HL-60 (cell line): ENCODE measurements around the gene FARP1.

Source experiments
- REST ChIP-seq: IDR thresholded peaks from 2 replicates; pipeline ENCODE4 v1.6.1; 2012; ENCODE audit warnings: low read depth; ENCODE audit not compliant: insufficient replicate concordance
- TF ChIP-seq, protein P1 (sequence below): IDR thresholded peaks from one replicate; pipeline ENCODE4 v1.5.1; 2011; ENCODE audit warnings: low read length, control low read depth, inconsistent platforms; ENCODE audit not compliant: insufficient read depth

DNA sequence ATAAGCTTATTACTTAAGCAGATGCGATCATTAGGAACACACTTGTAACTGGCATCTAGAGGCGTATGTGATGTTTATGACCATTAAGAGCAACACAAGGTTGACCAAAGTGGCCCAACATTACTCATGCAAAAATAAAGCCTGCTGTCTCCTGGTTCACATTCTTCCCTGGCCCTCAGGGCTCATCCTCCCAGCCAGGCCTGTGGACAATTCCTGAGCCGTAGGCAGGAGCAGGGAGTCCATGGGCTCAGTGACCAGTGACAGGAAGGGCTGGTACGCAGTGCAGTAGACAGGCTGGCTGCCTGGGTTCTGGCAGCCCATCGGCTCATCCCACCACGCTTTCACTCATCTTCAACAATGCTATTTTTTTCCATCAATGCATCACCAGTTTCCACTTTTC is 328.0 kb downstream of the FARP1 start:
- TF ChIP-seq, protein P1, sequence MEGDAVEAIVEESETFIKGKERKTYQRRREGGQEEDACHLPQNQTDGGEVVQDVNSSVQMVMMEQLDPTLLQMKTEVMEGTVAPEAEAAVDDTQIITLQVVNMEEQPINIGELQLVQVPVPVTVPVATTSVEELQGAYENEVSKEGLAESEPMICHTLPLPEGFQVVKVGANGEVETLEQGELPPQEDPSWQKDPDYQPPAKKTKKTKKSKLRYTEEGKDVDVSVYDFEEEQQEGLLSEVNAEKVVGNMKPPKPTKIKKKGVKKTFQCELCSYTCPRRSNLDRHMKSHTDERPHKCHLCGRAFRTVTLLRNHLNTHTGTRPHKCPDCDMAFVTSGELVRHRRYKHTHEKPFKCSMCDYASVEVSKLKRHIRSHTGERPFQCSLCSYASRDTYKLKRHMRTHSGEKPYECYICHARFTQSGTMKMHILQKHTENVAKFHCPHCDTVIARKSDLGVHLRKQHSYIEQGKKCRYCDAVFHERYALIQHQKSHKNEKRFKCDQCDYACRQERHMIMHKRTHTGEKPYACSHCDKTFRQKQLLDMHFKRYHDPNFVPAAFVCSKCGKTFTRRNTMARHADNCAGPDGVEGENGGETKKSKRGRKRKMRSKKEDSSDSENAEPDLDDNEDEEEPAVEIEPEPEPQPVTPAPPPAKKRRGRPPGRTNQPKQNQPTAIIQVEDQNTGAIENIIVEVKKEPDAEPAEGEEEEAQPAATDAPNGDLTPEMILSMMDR = no peak
- no peak for TF ChIP-seq REST
